HL-60 (cell line): Measurements from ENCODE around the gene PCBP4.

Experiments used
- GABPA ChIP-seq: IDR thresholded peaks from 2 replicates; pipeline ENCODE4 v1.6.1; 2012; ENCODE audit warnings: low read depth
- POLR2AphosphoS5 ChIP-seq: IDR thresholded peaks from 2 replicates; pipeline ENCODE4 v1.6.1; 2012; ENCODE audit warnings: low read depth
- REST ChIP-seq: IDR thresholded peaks from 2 replicates; pipeline ENCODE4 v1.6.1; 2012; ENCODE audit warnings: low read depth; ENCODE audit not compliant: insufficient replicate concordance
- TF ChIP-seq, protein P1 (sequence below): IDR thresholded peaks from one replicate; pipeline ENCODE4 v1.5.1; 2011; ENCODE audit warnings: low read length, control low read depth, inconsistent platforms; ENCODE audit not compliant: insufficient read depth

DNA sequence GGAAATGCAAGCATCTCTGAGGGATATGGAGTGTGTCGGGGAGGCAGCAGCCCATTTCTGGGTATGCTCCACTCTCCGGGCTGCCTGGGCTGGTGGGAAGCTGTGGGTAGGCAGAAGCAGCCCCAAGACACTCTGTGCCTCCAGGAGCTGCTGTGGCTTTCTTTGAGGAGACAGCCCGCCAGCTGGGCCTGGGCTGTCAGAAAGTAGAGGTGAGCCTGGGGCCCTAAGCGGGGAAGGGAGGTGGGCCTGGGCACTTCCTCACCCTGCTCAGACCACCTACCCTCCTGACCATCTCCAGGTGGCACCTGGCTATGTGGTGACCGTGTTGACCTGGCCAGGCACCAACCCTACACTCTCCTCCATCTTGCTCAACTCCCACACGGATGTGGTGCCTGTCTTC, 17.8 kb upstream of the PCBP4 start:
- TF ChIP-seq, protein P1, sequence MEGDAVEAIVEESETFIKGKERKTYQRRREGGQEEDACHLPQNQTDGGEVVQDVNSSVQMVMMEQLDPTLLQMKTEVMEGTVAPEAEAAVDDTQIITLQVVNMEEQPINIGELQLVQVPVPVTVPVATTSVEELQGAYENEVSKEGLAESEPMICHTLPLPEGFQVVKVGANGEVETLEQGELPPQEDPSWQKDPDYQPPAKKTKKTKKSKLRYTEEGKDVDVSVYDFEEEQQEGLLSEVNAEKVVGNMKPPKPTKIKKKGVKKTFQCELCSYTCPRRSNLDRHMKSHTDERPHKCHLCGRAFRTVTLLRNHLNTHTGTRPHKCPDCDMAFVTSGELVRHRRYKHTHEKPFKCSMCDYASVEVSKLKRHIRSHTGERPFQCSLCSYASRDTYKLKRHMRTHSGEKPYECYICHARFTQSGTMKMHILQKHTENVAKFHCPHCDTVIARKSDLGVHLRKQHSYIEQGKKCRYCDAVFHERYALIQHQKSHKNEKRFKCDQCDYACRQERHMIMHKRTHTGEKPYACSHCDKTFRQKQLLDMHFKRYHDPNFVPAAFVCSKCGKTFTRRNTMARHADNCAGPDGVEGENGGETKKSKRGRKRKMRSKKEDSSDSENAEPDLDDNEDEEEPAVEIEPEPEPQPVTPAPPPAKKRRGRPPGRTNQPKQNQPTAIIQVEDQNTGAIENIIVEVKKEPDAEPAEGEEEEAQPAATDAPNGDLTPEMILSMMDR = no peak
- no peak for TF ChIP-seq REST
- no peak for TF ChIP-seq GABPA
- no peak for TF ChIP-seq POLR2AphosphoS5
